HG03066 (cell line): Measurements from ENCODE around the gene KIF1B.
"Not testable (repeated sequence)": the region's sequence is repeated elsewhere in the genome, so short reads cannot be mapped to it uniquely, and the experiment has no call there.

ENCODE experiments used
- ATAC-seq: cut with Tn5 transposase; IDR thresholded peaks from one replicate; pipeline ENCODE4 v1.9.1; 2021; ENCODE audit warnings: low read depth; ENCODE audit not compliant: unreplicated experiment

The KIF1B gene

GRCh38 chr1:10418741-10419140 is 208.4 kb downstream of the KIF1B start:
- ATAC-seq = not testable (repeated sequence)

GRCh38 chr1:10419351-10419750 is 209.0 kb downstream of the KIF1B start:
- ATAC-seq = no peak

DNA sequence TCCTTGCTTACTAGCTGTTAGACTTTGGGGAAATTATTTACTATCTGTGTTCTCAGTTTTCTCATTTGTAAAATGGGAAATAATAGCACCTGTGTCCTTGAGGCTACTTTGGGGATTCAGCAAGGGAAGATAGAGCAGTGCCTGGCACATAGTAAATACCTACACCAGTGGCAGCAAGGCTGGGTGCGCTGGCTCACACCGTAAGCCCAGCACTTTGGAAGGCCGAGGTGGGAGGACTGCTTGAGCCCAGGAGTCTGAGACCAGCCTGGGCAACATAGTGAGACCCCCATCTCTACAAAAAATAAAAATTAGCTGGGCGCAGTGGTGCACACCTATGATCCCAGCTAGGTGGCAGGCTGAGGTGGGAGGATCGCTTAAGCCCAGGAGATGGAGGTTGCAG is 211.3 kb downstream of the KIF1B start:
- ATAC-seq = no peak

- ATAC-seq = no peak
Measured at GRCh38 chr1:10424034-10424433, 213.7 kb downstream of the KIF1B start.

- ATAC-seq = no peak
Measured at GRCh38 chr1:10424651-10425050, 214.3 kb downstream of the KIF1B start.

DNA sequence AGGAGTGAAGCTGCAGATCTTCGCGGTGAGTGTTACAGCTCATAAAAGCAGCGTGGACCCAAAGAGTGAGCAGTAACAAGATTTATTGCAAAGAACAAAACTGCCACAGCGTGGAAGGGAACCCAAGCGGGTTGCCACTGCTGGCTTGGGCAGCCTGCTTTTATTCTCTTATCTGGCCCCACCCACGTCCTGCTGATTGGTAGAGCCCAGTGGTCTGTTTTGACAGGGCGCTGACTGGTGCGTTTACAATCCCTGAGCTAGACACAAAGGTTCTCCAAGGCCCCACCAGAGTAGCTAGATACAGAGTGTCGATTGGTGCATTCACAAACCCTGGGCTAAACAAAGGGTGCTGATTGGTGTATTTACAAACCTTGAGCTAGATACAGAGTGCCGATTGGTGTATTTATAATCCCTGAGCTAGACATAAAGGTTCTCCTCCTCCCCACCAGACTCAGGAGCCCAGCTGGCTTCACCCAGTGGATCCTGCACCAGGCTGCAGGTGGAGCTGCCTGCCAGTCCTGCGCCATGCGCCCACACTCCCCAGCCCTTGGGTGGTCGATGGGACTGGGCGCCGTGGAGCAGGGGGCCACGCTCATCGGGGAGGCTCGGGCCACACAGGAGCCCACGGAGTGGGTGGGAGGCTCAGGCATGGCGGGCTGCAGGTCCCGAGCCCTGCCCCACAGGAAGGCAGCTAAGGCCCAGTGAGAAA is 215.6 kb downstream of the KIF1B start:
- not testable (repeated sequence) for ATAC-seq

- ATAC-seq = not testable (repeated sequence)
Measured at GRCh38 chr1:10426535-10426848, 216.1 kb downstream of the KIF1B start.

GRCh38 chr1:10428984-10429383 is 218.6 kb downstream of the KIF1B start:
- no peak for ATAC-seq

DNA sequence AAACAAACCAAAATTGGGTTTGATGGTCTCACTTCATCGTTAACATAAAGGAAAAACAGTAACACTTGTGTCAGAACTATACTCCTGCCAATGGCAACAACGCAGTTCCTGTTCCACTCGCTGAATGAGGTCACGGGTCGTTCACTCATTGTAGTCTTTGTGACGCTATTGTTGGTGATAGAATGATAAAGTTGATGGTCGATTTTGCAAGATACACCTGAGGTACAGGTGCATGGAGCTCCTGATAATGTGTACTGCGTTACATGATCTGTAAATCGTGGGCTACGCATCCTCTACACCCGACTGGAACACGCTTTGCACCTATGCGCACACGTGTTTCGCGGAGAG is 219.5 kb downstream of the KIF1B start:
- ATAC-seq = no peak

DNA sequence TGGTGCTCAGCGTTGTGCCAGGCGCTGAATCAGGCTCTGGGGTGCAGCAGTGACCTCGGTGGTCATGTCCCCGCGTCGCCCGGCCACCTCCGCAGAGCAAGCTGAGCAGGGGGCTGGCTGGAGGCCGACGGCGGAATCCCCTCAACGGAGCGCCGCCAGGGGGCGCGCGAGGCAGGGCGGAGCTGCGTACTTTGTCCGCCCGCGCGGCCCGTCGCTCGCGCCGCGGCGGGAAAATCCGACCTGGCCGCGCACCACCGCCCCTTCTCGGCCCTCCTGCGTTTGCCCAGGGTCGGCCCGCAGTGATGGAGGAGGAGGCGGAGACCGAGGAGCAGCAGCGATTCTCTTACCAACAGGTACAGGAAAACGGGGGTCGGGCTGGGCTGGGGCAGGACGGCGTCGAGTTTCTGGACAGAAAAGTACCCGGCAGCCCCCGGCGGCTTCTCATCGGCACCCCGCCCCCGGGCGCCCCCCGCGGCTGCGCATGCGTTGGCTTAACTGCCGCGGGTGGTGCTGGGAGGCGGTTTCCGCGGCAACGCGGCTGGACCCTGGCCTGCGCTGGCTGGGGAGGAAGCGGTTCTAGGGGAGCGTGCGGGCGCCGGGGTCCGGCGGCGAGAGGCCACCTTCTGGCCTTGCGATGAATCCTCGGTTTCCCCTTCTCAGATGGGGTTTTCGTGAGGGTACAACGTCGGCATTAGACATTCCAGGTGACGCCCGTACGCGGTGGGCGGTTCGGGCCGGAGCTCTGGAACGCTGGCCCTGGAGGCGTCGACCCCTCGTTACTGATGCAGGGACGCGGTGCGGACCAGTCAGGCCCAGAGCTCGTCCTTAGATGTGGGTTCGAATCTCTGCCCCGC is 220.1 kb downstream of the KIF1B start, which contains the start of gene CENPS:
Gene CENPS, plus strand, starts transcription at position 218 of the 854 bp plus-strand sequence. Its CDS starts 85 bp downstream, at position 303.
- ATAC-seq = peak; percentile 83
